ENCODE results near the gene RAB39B.

RAB39B gene

DNA sequence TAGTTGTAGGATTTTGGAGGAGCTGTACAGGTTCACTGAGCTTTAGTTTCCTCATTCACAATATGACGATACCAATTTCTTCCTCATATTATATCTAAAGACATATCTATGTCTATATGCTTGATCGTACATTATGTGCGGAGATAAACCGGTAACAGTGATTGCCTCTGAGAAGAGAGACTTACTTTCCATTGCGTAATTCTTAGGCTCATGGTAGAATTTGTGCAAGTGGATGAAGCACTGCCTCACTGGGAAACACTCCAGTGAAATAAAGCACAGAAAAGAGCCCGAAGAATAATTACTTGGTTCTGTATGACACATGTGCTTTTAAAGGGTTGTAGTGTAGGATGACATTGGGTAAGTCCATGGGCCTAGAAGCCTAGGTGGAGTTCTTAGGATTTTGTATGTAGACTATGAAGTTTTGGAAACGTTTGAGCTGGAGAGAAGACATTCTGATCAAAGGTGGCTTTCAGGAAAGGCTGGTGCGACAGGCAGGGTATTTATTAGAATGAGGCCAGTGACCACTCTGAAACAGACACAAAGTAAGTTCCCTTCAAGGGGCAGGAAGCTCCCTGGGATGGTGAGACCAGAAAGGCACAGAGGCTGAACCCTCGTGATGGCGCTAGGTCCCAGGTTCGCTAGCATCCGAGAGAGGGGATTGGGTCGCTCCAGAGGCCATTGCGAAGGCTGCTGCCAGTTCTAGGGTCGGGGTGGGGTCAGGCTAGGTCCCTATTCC lies 48.7 kb downstream of the RAB39B start:
- DNase-seq = no peak

- DNase-seq = no peak
Observed at GRCh38 chrX:155213731-155214130, 50.6 kb downstream of the RAB39B start.

DNA sequence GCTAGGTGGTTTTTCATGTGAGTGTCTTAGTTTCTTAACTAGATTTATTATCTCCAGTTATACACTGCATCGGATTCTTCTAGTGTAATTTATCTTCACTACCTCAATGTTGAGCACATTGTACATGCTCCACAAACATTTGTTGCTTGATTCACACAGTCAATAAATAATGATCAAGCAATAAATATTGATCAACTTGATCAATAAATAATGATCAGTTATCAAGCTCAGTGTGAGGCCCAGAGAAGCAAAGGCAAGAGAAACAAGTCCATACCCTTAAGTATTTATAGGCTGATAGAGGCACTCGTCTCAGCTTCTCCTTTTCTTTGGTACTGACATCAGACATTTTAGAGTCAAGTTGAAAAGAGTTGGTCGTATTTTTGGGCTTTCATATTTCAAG lies 53.1 kb downstream of the RAB39B start:
- no peak for DNase-seq
